GM19468 (cell line): ENCODE data around the gene AMHR2.
"Not testable (repeated sequence)": the region's sequence is repeated elsewhere in the genome, so short reads cannot be mapped to it uniquely, and the experiment has no call there.

Source experiments
- ATAC-seq: cut with Tn5 transposase; IDR thresholded peaks from one replicate; pipeline ENCODE4 v1.9.1; 2021; ENCODE audit warnings: mild to moderate bottlenecking, moderate library complexity, moderate number of reproducible peaks; ENCODE audit not compliant: unreplicated experiment; ENCODE audit errors: extremely low read depth

AMHR2 gene

DNA sequence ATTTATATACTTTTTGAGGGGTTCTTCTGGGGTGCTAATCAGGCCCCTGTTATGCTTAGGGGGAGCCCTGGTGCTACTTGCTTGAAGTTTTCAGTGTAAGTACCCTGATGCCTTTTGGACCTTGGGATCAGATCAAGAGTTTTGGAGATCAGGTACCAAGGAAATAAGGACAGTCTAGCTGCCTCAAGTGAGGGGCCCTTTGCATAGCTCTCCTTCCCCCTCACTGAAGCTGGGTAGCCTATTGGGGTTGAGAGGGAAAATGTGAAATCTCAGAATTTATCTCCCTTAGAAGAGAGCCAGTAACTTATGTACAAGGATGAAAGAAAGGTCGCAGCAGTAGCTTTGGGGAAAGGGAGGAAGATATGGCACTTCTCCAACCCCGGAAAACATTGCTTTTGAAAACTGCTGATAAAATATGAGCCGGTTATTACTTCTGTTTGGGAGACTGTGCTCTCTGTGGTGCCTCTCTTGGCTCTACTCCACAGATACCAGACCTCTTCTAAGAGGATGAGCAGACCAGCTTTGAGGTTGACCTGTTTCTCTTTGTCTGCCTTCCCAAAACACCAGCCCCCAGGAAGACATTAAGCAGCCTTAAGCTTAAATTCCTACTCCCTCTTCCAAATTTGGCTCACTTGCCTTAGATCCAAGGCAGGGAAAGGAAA lies 8.8 kb upstream of the AMHR2 start:
- no peak for ATAC-seq

DNA sequence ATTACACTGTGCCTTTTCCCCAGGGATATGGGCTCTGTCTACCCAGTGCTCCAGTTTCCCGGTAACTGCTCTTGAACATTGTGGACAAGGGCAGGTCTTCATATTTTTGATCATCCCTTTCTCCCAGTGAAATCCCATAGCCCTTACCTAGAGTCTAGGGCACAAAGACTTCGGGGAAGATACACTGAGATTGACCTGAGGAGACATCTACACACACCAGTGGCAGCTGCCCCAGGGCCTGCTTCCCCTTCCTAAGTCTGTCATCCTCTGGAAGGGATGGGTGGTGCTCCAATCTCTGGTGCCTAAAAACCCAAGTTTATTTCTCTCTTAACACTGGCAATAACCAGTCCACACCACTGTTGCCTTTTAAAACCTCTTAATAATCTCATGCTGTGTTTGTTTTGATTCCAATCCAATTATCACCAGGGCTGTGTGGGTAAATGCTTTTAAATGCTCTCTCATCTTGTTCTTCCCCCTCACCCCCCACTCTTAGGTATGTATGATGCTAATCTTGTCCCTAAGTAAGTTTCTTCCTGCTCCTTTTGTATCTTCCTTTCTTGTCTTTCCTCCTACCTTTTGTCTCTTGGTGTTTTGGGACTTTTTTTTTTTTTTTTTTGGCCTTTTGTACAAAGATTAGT lies 7.8 kb upstream of the AMHR2 start:
- not testable (repeated sequence) for ATAC-seq

DNA sequence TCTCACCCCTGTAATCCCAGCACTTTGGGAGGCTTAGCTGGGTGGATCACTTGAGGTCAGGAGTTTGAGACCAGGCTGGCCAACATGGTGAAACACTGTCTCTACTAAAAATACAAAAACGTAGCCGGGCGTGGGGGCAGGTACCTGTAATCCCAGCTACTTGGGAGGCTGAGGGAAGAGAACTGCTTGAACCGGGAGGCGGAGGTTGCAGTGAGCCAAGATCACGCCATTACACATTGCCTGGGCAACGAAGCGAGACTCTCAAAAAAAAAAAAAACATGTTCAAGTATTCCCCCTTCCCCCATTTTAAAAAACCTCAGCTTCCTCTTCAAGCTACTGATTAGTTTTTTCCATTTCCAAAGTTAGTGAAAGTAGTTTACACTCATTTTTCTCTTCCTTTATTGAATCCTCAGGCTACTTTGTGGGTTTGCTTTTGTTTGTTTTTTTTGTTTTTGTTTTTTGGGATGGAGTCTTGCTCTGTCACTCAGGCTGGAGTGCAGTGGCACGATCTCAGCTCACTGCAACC lies 6.3 kb upstream of the AMHR2 start:
- not testable (repeated sequence) for ATAC-seq

DNA sequence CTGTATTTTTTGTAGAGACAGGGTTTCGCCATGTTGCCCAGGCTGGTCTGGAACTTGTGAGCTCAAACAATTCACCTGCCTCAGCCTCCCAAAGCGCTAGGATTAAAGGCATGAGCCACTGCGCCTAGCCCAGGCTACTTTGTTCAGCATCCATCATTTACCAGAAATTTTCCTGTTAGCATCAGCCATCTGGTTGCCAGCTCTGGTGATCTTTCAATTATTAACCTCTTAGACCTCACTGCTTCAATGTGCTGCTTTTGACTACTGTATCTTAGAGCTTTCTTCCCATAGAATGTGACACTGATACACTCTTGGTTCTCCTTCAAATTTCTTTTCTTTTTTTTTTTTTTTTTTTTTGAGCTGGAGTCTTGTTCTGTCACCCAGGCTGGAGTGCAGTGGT lies 5.4 kb upstream of the AMHR2 start:
- ATAC-seq = no peak

DNA sequence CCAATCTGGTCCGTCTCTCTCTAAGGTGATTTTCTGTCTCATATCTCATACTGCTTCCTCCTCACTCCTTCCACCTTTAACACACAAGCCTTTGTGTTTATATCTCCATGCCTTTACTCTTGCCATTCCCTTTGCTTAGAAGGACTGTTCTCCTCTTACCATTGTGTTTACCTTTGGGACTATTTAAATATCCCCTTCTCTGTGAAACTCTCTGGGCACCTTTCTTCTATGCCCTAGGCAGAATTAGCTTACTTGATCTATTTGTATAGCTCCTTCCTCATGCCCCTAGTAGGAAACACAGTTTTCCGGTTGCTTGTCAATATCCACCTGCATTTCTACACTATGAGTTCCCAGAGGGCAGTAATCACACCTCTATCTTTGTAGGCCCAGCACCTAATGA lies 3.9 kb upstream of the AMHR2 start:
- ATAC-seq = no peak

DNA sequence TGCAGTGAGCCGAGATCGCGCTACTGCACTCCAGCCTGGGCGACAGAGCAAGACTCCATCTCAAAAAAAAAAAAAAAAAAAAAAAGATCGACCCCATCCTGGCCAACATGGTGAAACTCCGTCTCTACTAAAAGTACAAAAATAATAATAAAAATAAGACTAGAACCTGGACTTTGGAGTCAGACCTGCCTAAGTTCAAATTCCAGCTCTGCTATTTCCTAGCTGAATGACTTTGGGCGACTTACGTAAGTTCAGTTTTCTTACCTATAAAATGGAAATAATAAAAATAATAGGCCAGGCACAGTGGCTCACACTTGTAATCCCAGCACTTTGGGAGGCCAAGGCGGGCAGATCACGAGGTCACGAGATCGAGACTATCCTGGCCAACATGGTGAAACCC lies 1.4 kb upstream of the AMHR2 start:
- ATAC-seq = not testable (repeated sequence)

DNA sequence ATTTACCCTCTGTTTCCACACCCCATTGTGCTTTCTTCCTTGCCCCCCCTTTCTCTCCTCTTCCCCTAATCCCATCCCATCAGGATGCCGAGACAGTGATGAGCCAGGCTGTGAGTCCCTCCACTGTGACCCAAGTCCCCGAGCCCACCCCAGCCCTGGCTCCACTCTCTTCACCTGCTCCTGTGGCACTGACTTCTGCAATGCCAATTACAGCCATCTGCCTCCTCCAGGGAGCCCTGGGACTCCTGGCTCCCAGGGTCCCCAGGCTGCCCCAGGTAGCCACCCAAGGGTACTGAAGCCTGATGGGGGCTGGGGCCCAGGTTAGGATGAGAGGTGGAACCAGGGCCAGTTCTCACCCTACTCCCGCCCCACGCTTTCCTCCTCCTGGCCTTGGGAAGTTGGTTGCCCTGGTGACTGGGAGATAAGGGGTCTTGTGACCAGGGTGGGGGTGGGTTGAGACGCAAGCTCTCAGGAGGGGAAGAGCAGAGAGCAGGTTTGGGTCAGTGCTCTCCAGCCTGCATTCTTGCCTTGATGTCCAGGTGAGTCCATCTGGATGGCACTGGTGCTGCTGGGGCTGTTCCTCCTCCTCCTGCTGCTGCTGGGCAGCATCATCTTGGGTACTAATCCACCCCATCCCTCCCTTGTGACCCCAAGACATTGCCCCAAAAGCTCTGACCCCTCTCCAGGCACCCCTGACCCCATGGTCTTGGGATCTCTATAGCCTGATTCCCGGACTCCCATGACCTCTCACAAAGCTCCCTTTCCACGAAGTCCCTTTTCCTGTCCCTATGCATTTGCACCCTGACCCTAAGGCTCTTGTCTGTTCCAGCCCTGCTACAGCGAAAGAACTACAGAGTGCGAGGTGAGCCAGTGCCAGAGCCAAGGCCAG lies 1.2 kb downstream of the AMHR2 start:
- no peak for ATAC-seq

DNA sequence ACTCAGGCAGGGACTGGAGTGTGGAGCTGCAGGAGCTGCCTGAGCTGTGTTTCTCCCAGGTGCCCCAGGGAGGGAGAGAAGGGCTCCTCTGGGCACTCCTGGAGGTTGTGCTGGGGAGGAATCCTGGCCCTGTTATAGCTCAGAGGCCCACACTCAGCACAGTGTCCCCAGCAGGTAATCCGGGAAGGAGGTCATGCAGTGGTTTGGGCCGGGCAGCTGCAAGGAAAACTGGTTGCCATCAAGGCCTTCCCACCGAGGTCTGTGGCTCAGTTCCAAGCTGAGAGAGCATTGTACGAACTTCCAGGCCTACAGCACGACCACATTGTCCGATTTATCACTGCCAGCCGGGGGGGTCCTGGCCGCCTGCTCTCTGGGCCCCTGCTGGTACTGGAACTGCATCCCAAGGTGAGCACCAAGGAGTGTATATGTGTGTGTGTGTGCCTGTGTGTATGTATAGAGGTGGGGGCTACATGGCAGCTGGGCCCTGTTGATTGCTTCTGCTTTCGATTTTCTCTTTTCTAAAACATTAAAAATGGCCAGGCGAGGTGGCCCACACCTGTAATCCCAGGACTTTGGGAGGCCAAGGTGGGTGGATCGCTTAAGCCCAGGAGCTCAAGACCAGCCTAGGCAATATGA lies 2.0 kb downstream of the AMHR2 start:
- no peak for ATAC-seq

DNA sequence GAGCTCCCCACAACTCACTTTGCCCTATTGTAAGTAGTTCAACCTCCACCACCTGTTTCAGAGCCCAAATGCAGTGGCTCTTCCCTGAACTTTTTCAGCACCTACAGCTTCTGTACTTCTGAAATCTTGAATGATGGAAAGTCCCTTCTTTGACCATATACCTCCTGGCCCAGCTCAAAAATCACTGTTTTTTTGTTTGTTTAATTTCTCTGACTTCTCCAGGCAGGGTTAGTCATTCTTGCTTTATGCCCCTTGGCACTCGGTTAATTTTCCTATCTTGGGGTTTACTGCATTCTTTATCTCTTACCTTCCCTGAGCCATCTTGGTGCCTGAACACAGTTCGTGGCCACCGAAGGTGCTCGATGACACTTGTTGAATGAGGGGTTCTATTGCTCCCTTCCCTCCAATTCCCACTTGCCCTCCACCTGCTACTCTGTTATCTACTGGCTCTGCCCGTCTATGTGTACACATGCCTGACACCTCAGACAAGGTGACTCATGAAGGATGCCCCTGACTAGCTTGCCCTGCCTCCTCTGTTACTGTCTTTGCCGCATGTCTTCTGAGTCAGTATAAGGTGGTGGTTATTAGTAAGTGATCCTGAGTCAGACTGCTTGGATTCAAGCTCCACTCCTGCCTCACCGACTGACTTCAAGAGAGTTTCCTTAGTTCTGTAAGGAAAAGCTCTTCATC lies 4.4 kb downstream of the AMHR2 start:
- no peak for ATAC-seq

DNA sequence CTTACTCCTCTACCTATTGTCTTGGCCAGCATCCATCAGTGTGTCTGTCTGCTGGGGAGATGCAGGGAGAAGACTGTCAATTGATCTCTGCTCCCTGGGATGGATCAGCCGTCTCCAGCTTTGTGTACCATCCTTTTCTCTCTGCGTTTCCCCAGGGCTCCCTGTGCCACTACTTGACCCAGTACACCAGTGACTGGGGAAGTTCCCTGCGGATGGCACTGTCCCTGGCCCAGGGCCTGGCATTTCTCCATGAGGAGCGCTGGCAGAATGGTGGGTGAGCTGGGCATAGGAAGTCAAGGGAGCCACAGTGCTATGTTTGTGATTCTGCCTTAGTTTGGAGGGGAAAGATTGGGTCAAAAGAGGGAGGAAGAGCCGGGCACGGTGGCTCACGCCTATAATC lies 5.1 kb downstream of the AMHR2 start:
- ATAC-seq = no peak

DNA sequence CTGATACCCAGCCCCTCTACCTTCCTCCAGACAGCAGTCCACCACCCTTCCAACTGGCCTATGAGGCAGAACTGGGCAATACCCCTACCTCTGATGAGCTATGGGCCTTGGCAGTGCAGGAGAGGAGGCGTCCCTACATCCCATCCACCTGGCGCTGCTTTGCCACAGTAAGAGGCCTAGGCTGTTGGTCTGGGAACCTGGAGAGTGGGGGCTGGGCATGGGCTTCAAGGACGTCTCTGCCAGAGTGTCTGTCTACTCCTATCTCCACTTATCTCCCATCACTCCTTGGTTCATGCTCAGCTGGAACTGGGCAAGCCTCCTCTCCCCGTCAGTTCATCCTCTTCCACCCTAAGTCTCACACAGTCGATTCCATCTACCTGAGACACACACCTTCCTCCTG lies 6.5 kb downstream of the AMHR2 start:
- no peak for ATAC-seq

DNA sequence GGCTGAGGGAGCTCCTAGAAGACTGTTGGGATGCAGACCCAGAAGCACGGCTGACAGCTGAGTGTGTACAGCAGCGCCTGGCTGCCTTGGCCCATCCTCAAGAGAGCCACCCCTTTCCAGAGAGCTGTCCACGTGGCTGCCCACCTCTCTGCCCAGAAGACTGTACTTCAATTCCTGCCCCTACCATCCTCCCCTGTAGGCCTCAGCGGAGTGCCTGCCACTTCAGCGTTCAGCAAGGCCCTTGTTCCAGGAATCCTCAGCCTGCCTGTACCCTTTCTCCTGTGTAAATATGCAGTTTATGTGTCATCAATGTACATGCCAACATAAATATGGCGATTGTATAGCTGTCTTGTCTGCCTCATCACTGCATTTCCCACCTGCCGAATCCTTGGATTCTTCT lies 7.5 kb downstream of the AMHR2 start:
- no peak for ATAC-seq

DNA sequence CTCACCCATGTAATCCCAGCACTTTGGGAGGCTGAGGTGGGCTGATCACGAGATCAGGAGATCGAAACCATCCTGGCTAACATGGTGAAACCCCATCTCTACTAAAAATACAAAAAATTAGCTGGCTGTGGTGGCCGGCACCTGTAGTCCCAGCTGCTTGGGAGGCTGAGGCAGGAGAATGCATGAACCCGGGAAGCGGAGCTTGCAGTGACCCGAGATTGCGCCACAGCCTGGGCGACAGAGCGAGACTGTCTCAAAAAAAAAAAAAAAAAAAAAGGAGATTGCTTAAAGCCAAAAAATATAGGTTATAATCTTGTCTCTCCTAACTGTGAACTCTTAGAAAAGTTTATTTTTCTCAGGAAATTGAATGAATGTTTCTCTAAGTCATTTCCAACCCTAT lies 11.7 kb downstream of the AMHR2 start:
- not testable (repeated sequence) for ATAC-seq

DNA sequence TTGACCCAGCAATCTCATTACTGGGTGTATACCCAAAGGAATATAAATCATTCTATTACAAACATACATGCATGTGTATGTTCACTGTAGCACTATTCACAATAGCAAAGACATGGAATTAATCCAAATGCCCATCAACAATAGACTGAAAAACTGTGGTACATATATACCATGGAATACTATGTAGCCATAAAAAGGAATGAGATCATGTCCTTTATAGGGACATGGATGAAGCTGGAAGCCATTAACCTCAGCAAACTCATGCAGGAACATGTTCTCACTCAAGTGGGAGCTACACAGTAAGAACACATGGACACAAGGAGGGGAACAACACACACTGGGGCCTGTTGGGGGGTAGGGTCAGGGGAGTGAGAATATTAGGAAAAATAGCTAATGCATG lies 15.9 kb downstream of the AMHR2 start:
- ATAC-seq = not testable (repeated sequence)

DNA sequence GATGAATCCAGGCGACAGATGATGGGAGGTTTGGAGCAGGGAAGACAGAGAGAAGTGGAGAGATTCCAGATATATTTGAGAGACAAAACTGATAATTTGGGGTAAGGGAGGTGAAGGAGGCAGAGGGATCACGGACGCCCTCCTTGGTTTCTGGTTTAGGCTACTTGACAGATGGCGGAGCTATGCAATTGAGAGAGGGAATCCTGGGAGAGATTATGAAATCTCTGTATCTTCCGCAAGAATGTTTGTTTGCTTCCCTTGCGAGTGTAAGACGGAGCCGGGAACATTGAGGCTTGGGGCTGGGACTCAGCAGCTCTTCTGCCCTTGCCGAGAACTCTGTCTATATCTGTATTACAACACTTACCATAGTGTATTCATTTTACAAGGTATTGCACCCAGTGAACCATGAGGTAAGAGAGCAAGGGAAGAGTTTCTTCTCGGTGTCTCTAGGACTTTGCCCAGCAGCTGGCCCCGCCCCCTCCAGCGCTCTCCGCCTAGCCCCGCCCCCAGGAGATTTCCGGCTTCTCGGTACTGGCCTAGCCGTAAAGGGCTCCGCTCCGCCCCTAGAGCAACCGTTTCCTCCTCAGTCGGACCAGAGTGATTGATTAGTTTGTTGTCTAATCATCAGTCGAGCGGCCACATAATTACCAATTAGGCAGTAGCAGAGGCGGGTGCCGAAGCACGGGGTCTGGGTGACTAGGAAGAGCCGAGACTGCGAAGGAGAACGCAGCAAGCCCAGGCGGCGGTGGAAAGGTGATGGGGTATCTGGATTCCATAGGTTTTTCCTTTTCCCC lies 17.6 kb downstream of the AMHR2 start, which contains the start of gene PRR13:
PRR13 (plus strand) TSS at position 695 of the 794 bp plus-strand sequence. CDS start 981 bp downstream, outside the sequence.
- peak; percentile 95 for ATAC-seq

DNA sequence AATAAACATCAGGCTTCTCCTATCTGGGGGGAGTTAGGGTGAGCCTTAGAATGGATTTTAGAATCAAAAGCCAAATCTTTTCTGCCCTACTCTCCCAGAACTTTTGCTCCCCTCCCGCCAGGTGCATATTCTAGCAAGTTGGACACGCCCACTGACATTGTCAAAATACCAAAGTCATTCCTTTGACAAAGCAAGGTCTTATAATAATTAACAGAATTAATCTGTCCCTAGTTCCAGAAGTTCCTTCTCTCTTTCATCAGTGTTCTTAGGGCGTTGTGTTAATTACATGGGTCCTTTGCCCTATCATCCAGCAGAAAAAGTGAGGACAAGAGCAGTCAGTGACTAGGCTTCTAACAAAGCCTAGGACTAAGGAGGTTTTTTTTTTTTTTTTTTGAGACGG lies 20.3 kb downstream of the AMHR2 start:
- no peak for ATAC-seq

DNA sequence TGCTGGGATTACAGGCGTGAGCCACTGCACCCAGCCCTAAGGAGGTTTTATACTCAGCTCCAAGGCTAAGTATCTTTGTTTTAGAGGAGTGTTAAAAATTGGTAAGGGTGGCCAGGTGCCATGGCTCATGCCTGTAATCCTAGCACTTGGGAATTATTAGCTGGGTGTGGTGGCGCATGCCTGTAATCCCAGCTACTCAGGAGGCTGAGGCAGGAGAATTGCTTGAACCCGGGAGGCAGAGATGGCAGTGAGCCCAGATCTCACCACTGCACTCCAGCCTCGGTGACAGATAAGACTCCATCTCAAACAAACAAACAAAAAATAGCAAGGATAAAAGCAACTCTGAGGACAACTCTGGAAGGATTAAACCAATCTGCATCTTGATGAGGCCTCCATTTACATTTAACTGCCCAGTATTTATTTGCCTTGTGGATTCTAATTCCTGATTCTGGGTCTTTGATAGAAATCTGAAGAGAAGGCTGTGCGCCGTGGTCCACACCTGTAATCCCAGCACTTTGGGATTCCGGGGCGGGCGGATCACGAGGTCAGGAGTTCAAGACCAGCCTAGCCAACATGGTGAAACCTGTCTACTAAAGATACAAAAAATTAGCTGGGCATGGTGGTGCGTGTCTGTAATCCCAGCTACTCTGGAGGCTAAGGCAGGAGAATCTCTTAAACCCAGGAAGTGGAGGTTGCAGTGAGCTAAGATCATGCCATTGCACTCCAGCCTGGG lies 21.1 kb downstream of the AMHR2 start:
- not testable (repeated sequence) for ATAC-seq

DNA sequence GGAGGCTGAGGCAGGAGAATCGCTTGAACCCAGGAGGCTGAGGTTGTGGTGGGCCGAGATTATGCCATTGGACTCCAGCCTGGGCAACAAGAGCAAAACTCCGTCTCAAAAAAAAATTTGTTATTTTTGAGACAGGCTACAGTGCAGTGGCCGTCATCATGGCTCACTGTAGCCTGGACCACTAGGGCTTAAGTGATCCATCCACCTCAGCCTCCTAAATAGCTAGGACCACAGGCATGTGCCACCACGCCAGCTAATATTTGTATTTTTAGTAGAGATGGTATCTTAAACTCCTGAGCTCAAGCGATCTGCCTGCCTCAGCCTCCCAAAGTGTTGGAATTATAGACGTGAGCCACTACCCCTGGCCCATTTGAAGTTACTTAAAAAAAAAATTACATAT lies 27.3 kb downstream of the AMHR2 start:
- no peak for ATAC-seq
